ENCODE measurements around the gene TRAF6.

DNA sequence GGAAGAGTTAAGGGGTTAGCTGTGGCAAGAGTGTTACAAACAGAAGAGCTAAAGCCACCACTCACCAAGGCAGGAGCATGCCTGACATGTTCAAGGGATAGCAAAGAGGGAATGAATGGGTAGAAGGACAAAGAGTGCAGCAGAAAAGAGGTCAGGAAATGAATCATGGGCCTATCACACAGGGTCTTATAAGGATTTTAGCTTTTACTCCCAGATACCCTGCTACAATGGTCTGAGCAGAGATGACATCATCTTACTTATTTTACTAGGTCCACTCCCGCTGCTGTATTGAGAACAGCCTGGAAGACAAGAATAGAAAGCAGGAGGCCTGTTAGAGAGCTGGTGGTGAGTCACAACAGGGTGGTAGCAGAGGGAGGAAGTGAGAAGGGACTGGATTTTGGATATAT lies 9.8 kb downstream of the TRAF6 start:
- TF ChIP-seq, protein P1, sequence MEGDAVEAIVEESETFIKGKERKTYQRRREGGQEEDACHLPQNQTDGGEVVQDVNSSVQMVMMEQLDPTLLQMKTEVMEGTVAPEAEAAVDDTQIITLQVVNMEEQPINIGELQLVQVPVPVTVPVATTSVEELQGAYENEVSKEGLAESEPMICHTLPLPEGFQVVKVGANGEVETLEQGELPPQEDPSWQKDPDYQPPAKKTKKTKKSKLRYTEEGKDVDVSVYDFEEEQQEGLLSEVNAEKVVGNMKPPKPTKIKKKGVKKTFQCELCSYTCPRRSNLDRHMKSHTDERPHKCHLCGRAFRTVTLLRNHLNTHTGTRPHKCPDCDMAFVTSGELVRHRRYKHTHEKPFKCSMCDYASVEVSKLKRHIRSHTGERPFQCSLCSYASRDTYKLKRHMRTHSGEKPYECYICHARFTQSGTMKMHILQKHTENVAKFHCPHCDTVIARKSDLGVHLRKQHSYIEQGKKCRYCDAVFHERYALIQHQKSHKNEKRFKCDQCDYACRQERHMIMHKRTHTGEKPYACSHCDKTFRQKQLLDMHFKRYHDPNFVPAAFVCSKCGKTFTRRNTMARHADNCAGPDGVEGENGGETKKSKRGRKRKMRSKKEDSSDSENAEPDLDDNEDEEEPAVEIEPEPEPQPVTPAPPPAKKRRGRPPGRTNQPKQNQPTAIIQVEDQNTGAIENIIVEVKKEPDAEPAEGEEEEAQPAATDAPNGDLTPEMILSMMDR (conservative IDR thresholded peaks at IDR 0.05; ENCODE audit: low read depth, low read length): no peak
- TF ChIP-seq EZH2 (IDR thresholded peaks at IDR 0.05; ENCODE audit: low read length, unreplicated experiment) (no peak), EZH2phosphoT487 (IDR thresholded peaks at IDR 0.05; ENCODE audit: borderline replicate concordance, low read length) (no peak)

Data from PC-3 (cell line).